Ascending aorta (tissue), 2 donors: ENCODE results near the gene PLK2. TPM values are rescaled to one million over a fixed set of nuclear protein-coding genes. Genes with fewer than 3 reads are reported as not detected.

Source experiments
- DNase-seq, 2 donors: peaks; one replicate each; pipeline ENCODE4 v3.0.0-alpha.2; 2019; ENCODE audit warnings: low spot score in 2 of 2
- H3K27ac ChIP-seq, 2 donors: fragments of 200-600 bp; sonication (generic); one replicate each; pipeline ENCODE4 v1.5.1; 2016 to 2017; ENCODE audit warnings: mild to moderate bottlenecking in 1 of 2
- H3K27me3 ChIP-seq: fragments of 200-600 bp; sonication (generic); one replicate; pipeline ENCODE4 v1.5.1; 2017
- H3K36me3 ChIP-seq, 2 donors: fragments of 200-600 bp; sonication (generic); one replicate each; pipeline ENCODE4 v1.5.1; 2016
- H3K4me1 ChIP-seq, 2 donors: fragments of 200-600 bp; sonication (generic); one replicate each; pipeline ENCODE4 v1.5.1; 2016 to 2017; ENCODE audit warnings: mild to moderate bottlenecking in 1 of 2
- H3K4me3 ChIP-seq, 2 donors: fragments of 200-600 bp; sonication (generic); one replicate each; pipeline ENCODE4 v1.5.1; 2016 to 2017; ENCODE audit warnings: mild to moderate bottlenecking in 1 of 2
- H3K9me3 ChIP-seq, 2 donors: fragments of 200-600 bp; sonication (generic); one replicate each; pipeline ENCODE4 v1.5.1; 2016
- CTCF ChIP-seq, 3 experiments: fragments of 200-600 bp in 2 of 3; fragments of 450-650 bp in 1 of 3; sonication (generic) in 2 of 3; IDR thresholded peaks; one replicate each; pipeline ENCODE4 v1.5.1; 2016 to 2019; ENCODE audit warnings: antibody characterized with exemption in 3 of 3, mild to moderate bottlenecking in 1 of 3, moderate library complexity in 1 of 3
- intact Hi-C: fragments of 100-400 bp; cut with DNase I; formaldehyde crosslinking; loops from one replicate; pipeline ENCODE4 v1.15.1; 2023
- total RNA-seq: library from RNA; depleted of rRNA; stranded (reverse); fragments of >200 nt; gene quantifications from one replicate; pipeline ENCODE4 v1.1.0, GENCODE V29; 2016

Gene PLK2
- total RNA-seq, 1 donor from 2014 or later, result 69.1 TPM

- no peak for DNase-seq
Observed at GRCh38 chr5:58462623-58463230, 2.8 kb upstream of the PLK2 start.

GRCh38 chr5:58462154-58462553 is 2.3 kb upstream of the PLK2 start:
- DNase-seq, result no peak
- Histone ChIP-seq H3K4me1 (no peaks in the 10 kb centered on the region), H3K27me3 (no peaks in the 10 kb centered on the region), H3K27ac (peak overlapping the region; percentile 15 to 98), H3K36me3 (peaks cover 0 to 12% of the 10 kb centered on the region in 2 donors), H3K4me3 (no peak overlapping the region), H3K9me3 (no peaks in the 10 kb centered on the region)
- intact Hi-C loops, result loop anchor here (1.0 to 10.0 kb wide), 4 partner anchors 683 to 1507 kb away; partner anchors contain the start of gene MIER3
- TF ChIP-seq CTCF (IDR thresholded peaks at IDR 0.05), result no peak

More at GRCh38 chr5:58462623-58463230, 2.8 kb upstream of the PLK2 start:
- Histone ChIP-seq H3K9me3 (no peaks in the 10 kb centered on the region), H3K27ac (no peak overlapping the region), H3K4me1 (no peaks in the 10 kb centered on the region), H3K27me3 (no peaks in the 10 kb centered on the region), H3K36me3 (peaks cover 0 to 6% of the 10 kb centered on the region in 2 donors), H3K4me3 (no peak overlapping the region)
- TF ChIP-seq CTCF (IDR thresholded peaks at IDR 0.05), result peak; percentile 48 to 66 (median 51)
- intact Hi-C loops, result loop anchor here (1.0 to 10.0 kb wide), 4 partner anchors 683 to 1508 kb away; partner anchors contain the start of gene MIER3

- H3K27ac ChIP-seq, result peak overlapping the region; percentile 98 to 99
- peak overlapping the region; percentile 83 to 92 for H3K4me3 ChIP-seq
- peak; percentile 66 to 78 (median 72) for TF ChIP-seq CTCF (IDR thresholded peaks at IDR 0.05)
- no peaks in the 10 kb centered on the region for H3K27me3 ChIP-seq
- H3K36me3 ChIP-seq, result peaks cover 0 to 18% of the 10 kb centered on the region in 2 donors
- no peaks in the 10 kb centered on the region for H3K9me3 ChIP-seq
- peaks cover 0 to 6% of the 10 kb centered on the region in 2 donors for H3K4me1 ChIP-seq
- DNase-seq, result peak in 1 of 2 donors; percentile 95
- intact Hi-C loops, result loop anchor here (1.0 to 10.0 kb wide), 9 partner anchors 234 to 1552 kb away; partner anchors contain the start of genes MIER3 and SETD9
Observed at GRCh38 chr5:58460732-58461286, 923 bp upstream of the PLK2 start.

GRCh38 chr5:58459146-58460001 is 512 bp downstream of the PLK2 start:
- intact Hi-C loops, result loop anchor here (1.0 to 10.0 kb wide), 13 partner anchors 55 to 1551 kb away; partner anchors contain the start of genes MIER3 and SETD9
- no peaks in the 10 kb centered on the region for H3K9me3 ChIP-seq
- peak overlapping the region; percentile 83 to 92 for H3K4me3 ChIP-seq
- no peaks in the 10 kb centered on the region for H3K27me3 ChIP-seq
- H3K36me3 ChIP-seq, result peaks cover 3 to 33% of the 10 kb centered on the region in 2 donors
- TF ChIP-seq CTCF (IDR thresholded peaks at IDR 0.05), result no peak
- peak overlapping the region; percentile 98 to 99 for H3K27ac ChIP-seq
- peaks cover 0 to 19% of the 10 kb centered on the region in 2 donors for H3K4me1 ChIP-seq
- DNase-seq, result no peak

GRCh38 chr5:58458743-58459145 is 1.1 kb downstream of the PLK2 start:
- Histone ChIP-seq H3K36me3 (peaks cover 9 to 39% of the 10 kb centered on the region in 2 donors), H3K27me3 (no peaks in the 10 kb centered on the region), H3K9me3 (no peaks in the 10 kb centered on the region), H3K4me3 (peak overlapping the region; percentile 83 to 92), H3K4me1 (peaks cover 0 to 23% of the 10 kb centered on the region in 2 donors), H3K27ac (peak overlapping the region in 1 of 2 donors; percentile 99)
- intact Hi-C loops, result loop anchor here (5.0 to 10.0 kb wide), 4 partner anchors 54 to 469 kb away; no protein-coding TSS in a partner anchor
- DNase-seq, result no peak
- TF ChIP-seq CTCF (IDR thresholded peaks at IDR 0.05), result no peak
